GM10266 (cell line): ENCODE data around the gene DSP.

Experiments used
- DNase-seq: peaks from one replicate; pipeline ENCODE4 v3.0.0; 2012; ENCODE audit errors: extremely low spot score
- TF ChIP-seq, protein P1 (sequence below): IDR thresholded peaks from 2 replicates; pipeline ENCODE4 v1.5.1; 2012; ENCODE audit warnings: mild to moderate bottlenecking, low read depth; ENCODE audit not compliant: control insufficient read depth, insufficient read depth; ENCODE audit errors: missing control alignments

DSP gene

DNA sequence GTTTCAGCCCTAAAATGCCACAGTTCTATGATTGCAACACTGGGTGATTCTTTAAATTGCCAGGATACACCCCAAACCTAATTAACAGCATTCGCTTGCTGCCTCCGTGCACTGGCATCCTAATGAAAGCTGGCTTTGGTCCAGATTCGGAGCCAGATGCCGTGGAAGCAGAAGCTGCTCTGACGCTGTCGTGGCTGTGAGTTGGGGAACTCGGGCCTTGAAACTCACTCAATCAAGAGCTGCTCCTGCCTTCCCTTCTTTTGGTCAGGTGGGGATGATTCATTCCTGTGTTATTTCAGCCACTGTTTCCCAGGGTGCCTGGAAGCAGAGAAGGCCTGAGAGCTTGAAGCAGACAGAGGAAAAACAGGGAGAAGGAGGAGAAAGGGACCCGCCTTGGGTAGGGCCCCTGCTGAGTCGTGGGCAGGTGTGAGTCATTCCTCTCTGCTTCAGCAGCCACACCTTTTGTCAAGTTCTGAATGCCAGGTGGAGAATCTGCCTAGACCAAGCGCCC, 36.2 kb upstream of the DSP start:
- no peak for DNase-seq
- TF ChIP-seq, protein P1, sequence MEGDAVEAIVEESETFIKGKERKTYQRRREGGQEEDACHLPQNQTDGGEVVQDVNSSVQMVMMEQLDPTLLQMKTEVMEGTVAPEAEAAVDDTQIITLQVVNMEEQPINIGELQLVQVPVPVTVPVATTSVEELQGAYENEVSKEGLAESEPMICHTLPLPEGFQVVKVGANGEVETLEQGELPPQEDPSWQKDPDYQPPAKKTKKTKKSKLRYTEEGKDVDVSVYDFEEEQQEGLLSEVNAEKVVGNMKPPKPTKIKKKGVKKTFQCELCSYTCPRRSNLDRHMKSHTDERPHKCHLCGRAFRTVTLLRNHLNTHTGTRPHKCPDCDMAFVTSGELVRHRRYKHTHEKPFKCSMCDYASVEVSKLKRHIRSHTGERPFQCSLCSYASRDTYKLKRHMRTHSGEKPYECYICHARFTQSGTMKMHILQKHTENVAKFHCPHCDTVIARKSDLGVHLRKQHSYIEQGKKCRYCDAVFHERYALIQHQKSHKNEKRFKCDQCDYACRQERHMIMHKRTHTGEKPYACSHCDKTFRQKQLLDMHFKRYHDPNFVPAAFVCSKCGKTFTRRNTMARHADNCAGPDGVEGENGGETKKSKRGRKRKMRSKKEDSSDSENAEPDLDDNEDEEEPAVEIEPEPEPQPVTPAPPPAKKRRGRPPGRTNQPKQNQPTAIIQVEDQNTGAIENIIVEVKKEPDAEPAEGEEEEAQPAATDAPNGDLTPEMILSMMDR: no peak

DNA sequence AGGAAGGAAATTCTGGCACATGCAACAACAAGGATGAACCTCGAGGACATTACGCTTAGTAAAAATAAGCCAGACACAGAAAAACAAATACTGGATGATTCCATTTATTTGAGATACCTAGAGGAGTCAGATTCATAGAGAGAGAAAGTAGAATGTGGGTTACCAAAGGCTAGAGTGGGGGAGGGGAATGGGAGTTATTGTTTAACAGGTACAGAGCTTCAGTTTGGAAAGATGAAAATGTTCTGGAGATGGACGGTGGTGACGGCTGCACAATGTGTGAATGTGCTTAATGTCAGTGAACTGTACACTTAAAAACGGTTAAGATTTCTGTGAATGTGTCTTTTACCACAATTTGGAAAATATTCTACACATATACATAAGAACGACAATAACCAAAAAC, 33.9 kb upstream of the DSP start:
- no peak for DNase-seq
- TF ChIP-seq, protein P1: no peak

DNA sequence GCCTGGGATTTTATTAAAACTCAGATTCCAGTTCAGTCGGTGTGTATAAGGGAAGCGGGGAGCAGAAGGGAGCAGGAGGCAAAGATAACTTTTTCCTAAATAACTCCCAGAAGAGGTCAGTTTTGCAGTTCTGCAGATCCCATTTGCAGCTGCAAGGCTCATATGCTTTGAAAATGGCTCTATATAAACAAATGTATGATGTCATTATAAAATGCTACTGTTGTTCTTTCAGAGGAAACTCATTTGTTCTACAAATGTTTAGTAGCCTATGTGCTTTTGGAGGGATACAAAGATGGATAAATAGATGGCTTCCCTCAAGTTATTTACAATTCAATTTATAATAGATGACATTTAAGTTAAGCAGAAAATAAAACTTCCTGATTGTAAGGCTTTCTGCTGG, 29.2 kb upstream of the DSP start:
- DNase-seq: no peak
- TF ChIP-seq, protein P1: no peak

DNA sequence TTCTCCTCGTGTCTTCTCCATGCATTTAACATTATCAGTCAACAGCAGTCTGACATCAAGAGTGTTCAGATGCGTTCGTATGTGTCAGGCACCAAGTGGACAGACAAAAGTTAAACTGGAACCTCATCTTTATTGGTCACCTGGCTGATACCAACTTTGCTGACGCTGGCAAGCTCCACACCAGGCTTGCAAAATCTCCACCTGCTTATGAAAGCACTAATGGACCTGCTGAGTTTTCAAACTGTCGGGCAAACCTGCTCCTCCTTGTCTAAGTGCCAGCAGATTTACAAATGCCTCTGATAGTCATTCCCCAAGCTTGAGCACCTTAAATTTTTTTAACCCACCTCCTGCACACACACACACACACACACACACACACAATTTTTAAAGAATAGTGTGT, 27.9 kb upstream of the DSP start:
- DNase-seq: no peak

DNA sequence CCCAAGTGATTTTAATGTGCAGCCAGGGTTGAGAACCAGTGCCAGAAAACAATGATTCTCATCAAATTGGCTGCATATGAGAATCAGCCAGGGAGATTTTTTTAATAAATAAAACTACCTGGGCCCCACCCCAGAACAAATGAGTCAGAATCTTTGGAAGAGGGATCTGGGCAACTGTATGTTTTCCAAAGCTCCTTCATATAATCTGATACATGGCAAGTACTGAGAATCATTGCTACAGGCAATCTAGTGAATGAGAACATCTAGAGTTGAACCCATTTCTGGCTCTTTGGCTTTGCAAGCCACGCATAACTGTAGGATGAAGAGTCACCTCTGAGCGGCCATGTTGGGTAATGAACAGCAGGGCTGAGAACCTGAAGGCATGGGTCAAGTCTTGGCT, 26.1 kb upstream of the DSP start:
- DNase-seq: no peak
- TF ChIP-seq, protein P1: no peak

More for the DNA sequence above, 27.9 kb upstream of the DSP start:
- TF ChIP-seq, protein P1: no peak

DNA sequence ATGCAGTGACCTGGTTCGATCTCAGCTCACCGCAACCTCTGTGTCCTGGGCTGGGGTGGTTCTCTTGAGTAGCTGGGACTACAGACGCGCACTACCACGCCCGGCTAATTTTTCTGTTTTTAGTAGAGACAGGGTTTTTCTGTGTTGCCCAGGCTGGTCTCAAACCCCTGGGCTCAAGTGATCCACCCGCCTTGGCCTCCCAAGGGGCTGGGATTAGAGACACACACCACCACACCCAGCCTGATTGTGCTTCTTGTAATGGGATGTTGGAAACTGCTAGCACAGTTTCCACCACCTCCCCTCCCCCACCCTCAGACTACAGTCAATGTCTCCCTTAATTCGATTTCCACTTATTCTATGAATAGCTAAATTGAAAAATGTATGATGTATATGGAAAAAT, 22.6 kb upstream of the DSP start:
- TF ChIP-seq, protein P1: no peak
- DNase-seq: no peak

DNA sequence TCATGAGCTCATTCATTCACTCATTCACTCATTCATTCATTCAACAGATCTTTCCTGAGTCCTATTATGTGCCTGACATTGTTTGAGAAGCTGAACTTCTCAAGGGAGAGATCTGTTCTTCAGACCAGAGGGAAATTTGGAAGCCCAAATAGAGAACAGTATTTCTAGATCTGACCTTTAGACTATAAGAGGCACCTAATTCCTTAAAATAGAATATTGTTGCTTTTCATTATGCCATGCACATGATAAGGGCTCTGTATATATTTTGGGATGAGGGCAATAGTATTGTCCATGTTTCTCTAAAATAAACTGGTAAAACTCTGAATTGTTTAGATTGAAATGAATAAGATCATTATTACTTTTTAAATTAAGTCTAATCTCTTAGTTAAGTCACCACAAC, 18.6 kb upstream of the DSP start:
- no peak for DNase-seq
- TF ChIP-seq, protein P1: no peak
